HG03575 (cell line): Measurements from ENCODE around the gene CEP20.
"Not testable (repeated sequence)": the region's sequence is repeated elsewhere in the genome, so short reads cannot be mapped to it uniquely, and the experiment has no call there.

Experiments used
- ATAC-seq: cut with Tn5 transposase; IDR thresholded peaks from one replicate; pipeline ENCODE4 v1.9.1; 2021; ENCODE audit not compliant: unreplicated experiment, insufficient number of reproducible peaks, low FRiP score; ENCODE audit errors: extremely low read depth

CEP20 gene

DNA sequence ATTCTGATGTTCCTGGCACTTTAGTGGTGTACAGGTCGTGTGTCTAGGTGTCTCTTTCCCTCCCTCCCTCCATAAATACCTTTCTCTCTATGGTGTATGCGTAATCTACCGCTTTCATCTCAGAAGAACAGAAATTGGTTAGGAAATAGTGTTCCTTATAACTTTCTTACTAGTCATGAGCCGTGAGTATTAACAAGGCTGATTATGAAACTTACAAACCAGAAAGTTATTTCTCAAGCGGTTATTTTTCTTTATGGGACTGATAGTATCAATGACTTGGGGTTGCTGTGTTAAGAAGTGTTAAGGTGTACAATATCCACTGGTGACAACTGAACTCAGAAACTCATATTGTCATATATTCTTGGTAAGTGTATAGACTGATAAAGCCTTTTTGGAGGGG lies 18.4 kb downstream of the CEP20 start:
- ATAC-seq: no peak

DNA sequence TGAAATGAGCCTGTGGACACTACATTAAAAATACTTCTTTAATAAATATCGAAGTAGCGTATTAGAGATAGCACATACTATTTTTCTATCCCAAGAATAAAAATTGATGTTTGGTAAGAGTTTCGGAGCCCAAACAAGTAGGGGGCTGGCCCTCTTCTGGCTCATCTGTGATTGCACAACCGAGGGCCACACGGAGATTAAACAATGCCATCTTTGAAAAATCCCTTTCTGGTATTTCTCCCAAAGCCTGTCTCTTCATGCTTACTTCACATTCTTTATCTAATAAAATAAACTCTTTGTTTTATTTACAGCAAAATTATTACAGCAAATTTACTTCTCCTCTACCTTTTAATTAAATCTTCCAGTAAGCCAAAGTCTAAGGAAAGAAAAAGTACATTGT lies 22.0 kb downstream of the CEP20 start:
- ATAC-seq: no peak

DNA sequence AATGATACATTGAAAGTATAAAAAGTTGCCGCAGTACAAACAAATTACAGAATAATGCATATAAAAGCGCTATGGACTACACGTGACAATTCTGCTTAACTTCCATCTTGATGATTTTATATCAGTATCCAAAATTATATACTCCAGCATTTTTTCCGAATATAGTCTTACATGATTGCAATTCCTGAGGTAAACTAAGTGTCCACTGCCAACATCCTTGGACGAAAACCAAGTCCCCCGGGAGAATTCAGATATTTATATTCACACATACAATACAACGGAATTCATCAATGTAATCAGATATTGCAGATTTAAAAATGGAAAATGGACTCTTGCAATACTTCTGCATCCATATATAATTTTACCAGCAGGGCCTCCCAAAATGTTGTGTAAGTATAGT lies 22.7 kb downstream of the CEP20 start:
- ATAC-seq: no peak

DNA sequence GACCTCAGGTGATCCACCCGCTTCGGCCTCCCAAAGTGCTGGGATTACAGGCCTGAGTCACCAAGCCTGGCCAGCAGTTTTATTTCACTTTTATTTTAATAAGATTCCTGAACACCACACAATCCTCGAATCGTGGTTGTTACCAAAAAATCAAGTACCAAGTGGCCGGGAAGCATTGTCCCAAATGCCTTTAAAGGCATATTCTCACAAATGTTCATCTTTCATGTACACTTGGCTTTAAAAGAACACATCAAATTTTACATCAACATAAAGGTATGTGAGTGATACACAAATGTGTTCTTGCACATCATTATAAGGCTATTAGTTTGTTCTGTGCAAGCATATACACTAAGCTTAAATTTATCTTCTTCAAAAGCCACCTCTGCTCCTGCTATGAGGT lies 23.5 kb downstream of the CEP20 start:
- ATAC-seq: no peak

DNA sequence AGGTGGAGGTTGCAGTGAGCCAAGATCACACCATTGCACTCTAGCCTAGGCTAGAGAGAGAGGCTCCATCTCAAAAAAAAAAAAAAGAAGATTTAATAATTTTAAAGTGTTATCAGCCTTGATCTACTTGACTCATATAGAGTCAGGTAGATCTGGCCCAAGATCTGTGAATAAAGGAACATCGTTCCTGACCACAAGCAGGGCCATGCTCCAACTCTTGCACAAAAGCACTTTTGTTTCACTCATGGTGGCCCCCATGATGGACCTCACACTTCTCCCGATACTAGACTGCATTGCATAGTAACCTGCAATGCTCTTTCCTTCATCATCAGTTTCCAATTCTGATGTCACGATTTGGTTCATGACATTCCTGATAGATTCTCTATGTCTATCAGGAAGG lies 26.4 kb downstream of the CEP20 start:
- ATAC-seq: no peak

DNA sequence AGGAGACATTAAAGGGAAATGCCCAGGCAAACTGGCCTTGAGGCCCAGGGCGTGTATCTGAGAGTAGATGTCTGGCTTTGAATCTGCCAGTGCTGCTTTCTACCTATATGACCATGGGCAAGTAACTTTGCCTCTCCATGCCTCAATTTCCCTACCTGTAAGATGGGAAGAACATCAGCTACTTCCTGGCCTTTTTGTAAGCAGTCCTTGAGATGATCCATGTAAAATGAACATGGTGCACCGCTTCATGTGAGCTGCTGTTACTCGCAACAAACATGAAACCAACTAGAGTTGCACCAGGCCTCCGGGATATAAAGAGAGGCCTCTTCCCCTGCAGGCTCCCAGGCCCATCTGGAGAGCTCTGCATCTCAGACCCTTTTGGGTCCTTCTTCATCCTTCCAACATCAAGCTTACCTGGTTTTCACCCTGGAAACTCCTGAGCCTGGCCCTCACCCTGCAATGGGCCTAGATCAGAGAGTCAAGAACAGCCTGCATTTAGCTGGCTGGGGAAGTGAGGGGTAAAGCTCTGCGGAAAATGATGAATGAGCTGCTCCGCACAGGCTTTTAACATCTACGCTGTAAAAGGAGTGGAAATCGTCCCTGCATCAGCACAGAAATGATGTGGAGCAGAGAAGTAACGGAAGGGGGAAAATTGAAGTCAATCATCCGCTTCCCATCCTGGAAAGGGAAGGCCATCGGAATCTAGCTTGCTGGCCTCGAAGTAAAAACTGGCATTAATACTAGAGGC lies 29.3 kb downstream of the CEP20 start:
- no peak for ATAC-seq

DNA sequence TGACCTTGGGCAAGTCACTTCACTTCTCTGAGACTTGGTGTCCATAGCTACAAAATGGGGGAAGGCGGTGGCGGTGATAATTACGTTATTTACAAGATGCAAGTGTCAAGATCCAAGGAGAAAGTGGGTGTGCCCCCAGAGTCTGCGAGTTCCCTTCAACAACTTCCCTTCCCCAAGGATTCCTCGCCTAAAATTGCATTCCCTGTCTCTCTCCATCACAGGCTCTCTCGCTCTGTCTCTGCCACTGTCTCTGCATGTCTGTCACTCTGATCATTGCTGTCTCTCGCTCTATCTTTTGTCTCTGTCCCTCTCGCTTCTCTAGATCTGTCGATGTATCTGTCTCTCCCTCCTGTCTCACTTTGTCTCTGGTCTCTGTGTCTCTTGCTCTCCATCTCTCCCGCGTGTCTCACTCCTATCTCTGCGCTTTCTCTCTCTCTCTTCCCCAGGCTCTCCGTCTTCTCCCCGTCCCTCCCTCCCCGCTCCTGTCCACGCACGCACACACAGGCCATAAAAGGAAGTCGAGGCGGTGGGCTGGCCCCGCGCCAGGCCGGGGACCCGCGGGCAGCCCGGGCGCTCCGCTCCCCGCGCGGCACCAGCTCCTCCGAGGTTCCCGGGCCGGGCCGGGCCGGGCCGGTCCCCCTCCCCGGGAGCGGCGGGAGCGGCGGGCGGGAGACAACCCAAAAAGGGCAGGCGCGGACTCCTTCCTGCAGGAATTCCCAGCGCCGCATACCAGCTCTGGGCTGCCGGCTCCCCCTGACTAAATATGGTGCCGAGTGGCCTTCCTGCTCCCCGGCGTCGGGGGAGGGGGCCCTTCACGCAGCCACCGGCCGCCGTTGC lies 30.5 kb downstream of the CEP20 start:
- no peak for ATAC-seq

DNA sequence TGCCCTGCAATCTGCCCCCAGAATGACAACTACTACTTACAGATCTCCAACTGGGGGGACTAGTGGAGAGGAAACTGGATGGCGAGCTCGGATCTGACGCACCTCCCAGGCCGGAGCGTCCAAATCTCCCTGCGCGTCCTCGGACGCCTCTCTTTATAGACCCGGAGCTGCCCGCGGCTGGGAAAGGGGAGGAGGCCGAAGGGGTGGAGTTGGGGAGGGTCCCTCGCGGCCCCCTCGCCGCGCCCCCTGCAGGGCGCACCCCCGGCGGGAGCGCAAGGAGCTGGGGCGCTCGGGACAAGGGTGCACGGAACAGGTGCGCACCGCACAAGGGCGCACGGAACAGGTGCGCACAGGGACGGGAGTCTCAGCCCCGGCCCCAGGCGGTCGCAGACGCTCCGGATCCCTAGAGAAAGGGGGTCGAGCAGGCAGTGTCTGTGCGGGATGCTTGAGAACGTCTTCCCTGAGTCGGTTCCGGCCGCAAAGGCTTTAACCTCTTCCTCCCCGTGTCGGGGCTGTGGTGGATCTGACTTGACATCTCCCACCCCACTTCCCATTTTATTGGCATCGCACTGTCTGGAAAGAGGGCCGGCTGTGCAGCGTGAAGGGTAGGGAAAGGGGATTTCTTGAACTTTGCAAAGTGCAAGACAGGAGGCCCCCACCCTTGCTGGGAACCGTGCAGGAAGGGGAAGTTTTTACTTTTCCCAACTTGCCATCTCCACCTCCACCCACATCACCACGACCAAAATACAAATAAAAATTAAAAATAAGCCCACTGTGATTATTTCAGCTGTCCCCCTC lies 31.3 kb downstream of the CEP20 start, which contains the start of gene MYH11:
MYH11 (minus strand) TSS at position 128 of the 798 bp plus-strand sequence. CDS start 18,776 bp downstream, outside the sequence.
- ATAC-seq: no peak

DNA sequence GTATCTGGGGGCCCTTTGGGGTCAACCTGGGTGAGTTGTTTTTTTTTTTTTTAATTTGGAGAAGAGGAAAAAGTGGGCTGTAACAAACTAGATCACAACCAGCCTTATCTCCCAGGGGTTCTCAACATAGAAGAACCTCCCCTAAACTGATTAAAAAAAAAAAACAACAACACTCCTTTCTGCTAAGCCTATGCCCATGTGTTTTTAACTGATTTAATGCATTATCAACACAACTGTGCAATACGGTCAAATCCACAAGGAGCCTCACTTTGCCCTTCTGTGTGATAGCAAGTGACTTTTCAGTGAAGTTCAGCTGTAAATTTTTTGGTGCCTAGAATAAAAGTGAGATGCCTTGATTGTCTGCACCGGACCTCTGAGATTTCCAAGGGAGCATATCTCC lies 32.2 kb downstream of the CEP20 start:
- ATAC-seq: no peak

DNA sequence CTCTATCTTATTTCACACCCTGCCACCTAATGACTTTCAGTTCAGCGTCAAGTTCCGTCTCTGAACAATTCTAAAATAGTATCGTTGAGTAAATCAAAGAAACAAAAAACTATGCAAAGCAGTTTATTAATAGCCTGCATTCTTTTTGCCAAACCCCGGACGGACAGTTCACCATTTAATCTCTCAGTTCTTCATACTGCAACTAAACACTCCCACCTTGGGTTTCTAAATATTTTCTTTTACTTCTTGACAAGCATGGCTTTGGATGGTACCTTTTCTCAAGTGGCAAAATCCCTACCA lies 32.7 kb downstream of the CEP20 start:
- ATAC-seq: peak; percentile 54

DNA sequence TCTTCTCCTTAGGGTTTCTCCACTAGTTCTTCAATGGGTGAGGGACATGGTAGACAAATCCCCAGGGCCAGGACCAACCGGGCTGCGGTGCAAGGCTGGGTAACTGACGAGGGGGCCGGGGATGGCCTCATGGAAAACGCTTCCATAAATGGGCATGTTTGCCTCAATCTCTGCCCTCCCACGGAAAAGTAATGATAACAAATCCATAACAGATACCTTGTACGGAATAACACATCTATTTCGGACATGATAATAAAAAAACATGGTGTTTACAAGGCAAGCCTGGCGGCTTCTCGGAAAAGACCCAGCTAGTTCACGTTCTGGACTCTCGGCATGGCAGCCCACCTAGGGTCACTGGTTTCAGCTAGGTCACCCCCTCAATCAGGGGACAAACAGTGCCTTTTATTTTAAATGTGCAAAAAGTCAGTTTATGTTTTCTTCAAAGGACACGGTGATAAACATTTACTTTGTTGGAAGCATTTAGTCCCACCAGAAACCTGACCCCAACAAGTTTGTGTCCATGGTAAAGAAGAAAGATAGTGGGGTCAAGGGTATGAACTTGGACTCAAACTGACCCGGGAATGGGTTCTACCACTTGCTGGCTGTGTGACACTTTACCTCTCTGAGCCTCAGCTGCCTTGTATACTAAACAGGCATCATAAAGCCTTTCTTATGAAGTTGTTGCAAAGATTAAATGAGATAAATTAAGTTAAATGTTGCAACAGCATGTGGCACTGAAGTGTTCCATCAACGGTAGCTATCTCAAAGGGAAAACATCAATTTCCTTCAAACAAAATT lies 33.3 kb downstream of the CEP20 start:
- peak; percentile 15 for ATAC-seq

DNA sequence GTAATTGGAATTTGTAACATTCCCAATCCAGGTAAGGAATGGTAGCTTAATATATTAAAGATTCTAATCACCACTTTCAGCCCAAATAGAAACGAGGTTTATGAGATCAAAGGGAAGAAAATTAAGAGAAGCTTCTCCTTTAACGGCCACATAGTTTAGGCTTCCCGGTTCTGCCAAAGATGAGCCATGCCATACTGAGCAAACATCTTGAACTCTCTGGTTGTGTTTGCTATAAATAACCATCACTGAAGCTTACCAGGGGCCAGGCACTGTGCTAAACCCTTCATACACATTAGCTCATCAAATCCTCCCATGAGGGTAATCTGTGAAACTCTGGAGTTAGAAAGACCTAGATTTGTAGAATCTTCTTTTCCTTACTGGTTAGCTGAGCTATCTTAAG lies 34.3 kb downstream of the CEP20 start:
- ATAC-seq: no peak

DNA sequence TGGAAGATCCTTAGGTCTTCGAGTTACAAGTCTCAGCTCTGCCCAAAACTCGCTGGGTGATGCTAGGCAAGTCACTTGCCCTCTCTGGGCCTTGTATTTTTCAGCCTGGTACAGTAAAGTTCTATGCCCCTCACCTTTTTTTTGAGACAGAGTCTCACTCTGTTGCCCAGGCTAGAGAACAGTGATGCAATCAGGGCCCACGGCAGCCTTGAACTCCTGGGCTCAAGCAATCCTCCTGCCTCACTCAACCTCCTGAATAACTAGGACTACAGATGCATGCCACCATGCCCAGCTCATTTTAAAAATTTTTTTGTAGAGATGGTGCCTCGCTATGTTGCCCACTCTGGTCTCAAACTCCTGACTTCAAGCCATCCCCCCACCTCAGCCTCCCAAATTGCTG lies 35.4 kb downstream of the CEP20 start:
- ATAC-seq: no peak

DNA sequence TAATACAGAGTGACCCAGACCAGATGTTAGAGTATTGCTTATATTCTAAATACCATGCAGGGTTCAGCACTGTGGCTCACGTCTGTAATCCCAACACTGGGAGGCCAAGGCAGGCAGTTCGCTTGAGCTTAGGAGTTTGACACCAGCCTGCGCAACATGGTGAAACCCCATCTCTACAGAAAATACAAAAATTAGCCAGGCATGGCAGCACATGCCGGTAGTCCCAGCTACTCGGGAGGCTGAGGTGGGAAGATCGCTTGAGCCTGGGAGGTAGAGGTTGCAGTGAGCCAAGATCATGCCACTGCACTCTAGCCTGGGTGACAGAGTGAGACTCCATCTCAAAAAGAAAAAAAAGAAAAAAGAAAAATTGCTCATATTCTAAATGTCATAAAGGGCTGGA lies 37.8 kb downstream of the CEP20 start:
- not testable (repeated sequence) for ATAC-seq

DNA sequence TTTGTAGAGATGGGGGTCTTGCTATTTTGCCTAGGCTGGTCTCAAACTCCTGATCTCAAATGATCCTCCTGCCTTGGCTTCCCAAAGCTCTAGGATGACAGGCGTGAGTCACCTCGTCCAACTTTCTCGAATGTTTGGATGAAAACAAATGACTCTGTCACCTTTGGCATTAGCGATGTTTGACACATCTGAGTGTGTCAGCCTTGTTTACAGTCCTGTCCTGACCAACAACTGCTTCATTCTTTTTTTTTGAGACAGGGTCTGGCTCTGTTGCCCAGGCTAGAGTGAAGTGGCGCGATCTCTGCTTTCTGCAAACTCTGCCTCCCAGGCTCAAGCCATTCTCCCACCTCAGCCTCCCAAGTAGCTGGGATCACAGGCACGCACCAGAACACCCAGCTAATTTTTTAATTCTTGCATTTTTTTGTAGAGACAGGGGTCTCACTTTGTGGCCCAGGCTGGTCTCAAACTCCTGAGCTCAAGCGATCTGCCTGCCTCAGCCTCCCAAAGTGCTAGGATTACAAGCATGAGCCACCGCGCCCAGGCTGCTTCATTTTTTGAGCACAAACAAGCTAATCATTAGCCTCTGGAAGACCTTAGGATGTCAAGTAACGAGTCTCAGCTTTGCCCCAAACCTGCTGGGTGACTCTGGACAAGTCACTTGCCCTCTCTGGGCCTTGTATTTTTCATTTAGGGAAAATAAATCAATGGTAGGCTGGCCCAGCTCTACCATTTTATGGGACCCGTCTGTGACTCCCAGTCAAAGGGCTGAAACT lies 39.0 kb downstream of the CEP20 start:
- no peak for ATAC-seq

DNA sequence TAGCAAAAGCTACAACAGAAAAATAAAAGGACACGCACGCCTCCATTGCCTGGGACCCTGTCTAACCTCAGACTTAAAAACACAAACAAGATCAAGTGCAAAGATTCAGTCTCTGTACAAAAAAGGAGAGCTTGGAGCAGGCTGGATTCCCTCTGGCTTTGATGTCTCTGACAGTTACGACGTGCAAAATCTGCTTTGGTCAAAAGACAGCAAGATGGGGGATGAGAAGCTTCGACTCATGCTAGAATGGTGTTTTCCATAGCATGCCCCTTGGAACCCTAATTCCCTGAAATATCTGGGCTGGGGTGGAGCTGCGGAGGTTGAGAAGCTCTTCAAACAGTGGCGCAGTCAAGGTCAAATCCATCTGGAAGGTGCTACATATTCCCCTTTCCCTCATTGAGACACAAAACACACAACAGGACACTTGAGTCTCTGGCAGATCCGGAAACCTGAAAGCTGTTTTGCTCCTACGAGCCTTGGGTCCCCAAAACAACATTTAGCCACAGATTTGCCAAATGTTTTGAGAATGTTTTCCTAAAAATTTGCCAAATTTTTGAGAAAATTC lies 40.7 kb downstream of the CEP20 start:
- ATAC-seq: no peak

DNA sequence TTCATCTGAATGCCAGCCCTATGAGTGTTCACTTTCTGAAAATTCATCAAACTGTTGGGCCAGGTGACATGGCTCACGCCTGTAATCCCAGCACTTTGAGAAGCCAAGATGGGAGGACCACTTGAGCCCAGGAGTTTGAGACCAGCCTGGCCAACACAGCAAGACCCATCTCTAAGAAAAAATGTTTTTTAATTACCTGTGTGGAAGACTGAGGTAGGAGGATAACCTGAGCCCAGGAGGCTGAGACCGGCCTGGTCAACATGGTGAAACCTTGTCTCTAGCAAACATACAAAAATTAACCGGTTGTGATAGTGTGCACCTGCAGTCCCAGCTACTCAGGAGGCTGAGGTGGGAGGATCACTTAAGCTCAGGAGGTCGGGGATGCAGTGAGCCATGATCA lies 41.9 kb downstream of the CEP20 start:
- no peak for ATAC-seq

DNA sequence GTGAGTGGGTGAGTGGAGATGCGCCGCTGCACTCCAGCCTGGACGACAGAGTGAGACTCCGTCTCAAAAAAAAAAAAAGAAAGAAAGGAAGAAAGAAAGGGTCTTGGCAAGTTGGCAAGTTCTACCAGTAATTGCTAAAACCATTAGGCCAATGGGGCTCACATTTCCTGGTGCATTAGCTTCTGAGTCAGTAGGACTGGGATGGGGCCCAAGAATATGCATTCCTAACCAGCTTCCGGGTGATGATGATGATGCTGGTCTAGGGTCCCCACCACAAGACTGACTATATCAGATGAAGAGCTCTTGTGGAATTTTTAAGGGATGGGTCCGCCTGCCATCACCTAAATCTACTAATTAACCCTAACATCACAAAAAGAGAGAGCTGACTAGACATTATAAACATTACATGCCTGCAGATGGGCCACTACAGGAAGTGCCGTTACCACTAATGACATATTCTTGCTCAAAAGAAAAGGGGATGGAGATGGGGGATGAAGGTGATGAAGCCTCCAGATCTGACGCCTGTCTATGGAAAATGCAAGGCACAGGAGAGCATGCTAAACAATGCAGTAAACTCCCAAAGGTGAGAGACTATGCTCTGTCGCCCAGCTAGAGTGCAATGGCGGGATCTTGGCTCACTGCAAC lies 44.6 kb downstream of the CEP20 start:
- ATAC-seq: no peak
